Mononuclear cell (primary cell): ENCODE results near the gene KNG1. TPM values are rescaled to one million over a fixed set of nuclear protein-coding genes. Genes with fewer than 3 reads are reported as not detected.

Experiments used
- H3K27me3 ChIP-seq: 2 replicates; pipeline ENCODE4 v1.6.0; 2011; ENCODE audit warnings: low read length, control low read depth; ENCODE audit not compliant: insufficient read depth
- H3K4me1 ChIP-seq: 2 replicates; pipeline ENCODE4 v1.5.1; 2011; ENCODE audit warnings: mild to moderate bottlenecking, low read length, control low read depth; ENCODE audit not compliant: insufficient read depth
- H3K4me3 ChIP-seq: 2 replicates; pipeline ENCODE4 v1.5.1; 2011; ENCODE audit warnings: mild to moderate bottlenecking, low read length, moderate library complexity
- H3K9me3 ChIP-seq: 2 replicates; pipeline ENCODE4 v1.5.1; 2011; ENCODE audit warnings: low read depth, mild to moderate bottlenecking, control low read depth, low read length
- total RNA-seq: library from RNA; depleted of rRNA; stranded (reverse); fragments of >200 nt; gene quantifications from one replicate; pipeline ENCODE4 v1.2.3, GENCODE V29; 2012

Gene KNG1
- total RNA-seq, 1 donor, result 0.21 TPM

DNA sequence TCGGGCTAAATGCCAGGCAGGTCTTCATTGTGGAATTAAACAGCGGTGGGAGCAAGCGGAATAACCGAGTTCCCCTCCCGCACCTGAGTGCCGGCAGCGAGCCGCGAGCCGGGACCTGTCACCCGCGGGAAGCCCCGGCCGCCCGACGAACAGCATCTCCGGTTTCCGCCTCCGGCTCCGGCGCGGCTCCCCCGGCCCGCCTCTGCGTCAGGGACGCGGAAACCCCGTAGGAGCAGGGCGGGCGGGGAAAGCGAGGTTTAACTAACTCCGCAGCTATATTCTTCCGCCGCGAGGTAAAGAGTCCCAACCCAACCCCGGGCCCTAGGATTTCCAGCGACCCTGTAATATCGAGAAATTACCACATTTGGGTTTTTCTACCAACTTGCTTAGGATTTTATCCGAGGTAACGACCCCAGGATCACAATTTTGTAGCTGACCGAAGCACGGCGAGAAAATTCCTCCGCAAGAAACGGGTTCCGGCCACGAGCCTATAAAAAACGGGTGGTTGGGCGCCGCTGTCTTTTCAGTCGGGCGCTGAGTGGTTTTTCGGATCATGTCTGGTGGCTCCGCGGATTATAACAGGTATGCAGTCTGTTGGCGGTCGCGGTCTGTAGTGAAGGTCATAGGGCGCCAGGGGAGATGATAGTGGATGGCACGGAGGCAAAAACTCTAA lies 66.0 kb downstream of the KNG1 start, which contains the start of gene EIF4A2:
EIF4A2 (plus strand) TSS at position 520 of the 673 bp plus-strand sequence; CDS start at position 554, 34 bp downstream.
- Histone ChIP-seq H3K4me1 (peaks cover 35% of the 10 kb centered on the region), H3K9me3 (no peaks in the 10 kb centered on the region), H3K27me3 (no peaks in the 10 kb centered on the region), H3K4me3 (peak within 1 kb of the TSS; percentile 100)

DNA sequence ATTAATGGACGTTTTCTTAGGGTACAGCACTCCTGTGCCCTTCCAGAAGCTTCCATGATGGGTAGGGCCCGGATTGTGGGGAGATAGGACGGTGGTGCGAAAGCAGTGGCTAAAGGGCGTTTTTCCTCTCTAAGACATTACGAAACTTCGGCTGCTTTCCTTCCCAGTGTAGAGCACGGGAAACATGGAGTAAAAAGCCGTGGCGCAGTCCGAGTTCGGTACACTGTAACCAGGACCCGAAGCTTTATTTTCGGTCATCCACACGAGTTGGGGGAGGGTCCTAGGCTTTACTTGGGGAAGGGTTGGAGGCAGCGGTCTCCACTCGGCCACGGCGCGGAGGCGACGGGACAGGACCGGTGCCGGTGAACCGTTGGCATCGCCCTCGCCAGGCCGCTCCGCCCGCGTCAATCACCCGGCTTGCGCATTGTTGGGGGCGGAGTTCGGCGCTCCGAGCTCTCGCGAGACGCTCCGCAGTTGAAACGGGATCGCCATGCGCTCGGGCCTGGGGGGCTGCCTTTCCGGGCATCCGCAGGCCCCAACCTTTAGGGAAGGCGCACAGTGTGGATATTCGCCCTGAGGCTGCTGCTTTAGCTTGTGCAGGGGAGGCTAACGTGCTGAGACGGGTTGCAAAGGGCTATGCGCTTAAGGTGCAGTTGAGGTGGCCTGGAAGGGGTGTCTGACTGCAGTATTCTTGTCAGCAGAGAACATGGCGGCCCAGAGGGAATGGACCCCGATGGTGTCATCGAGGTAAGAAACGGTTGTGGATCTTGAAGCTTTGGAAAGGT lies 66.8 kb downstream of the KNG1 start:
- no peaks in the 10 kb centered on the region for H3K9me3 ChIP-seq
- H3K27me3 ChIP-seq, result no peaks in the 10 kb centered on the region
- H3K4me3 ChIP-seq, result peak overlapping the region; percentile 100
- peaks cover 35% of the 10 kb centered on the region for H3K4me1 ChIP-seq

- Histone ChIP-seq H3K4me1 (peaks cover 35% of the 10 kb centered on the region), H3K4me3 (peak overlapping the region; percentile 100), H3K9me3 (no peaks in the 10 kb centered on the region), H3K27me3 (no peaks in the 10 kb centered on the region)
These were observed 67.8 kb downstream of the KNG1 start for GRCh38 chr3:186784820-186785494.

- H3K4me3 ChIP-seq, result peak overlapping the region; percentile 100
- H3K4me1 ChIP-seq, result peaks cover 35% of the 10 kb centered on the region
- H3K27me3 ChIP-seq, result no peaks in the 10 kb centered on the region
- no peaks in the 10 kb centered on the region for H3K9me3 ChIP-seq
These were observed 68.4 kb downstream of the KNG1 start for GRCh38 chr3:186785495-186786018.

- Histone ChIP-seq H3K4me1 (peaks cover 35% of the 10 kb centered on the region), H3K27me3 (no peaks in the 10 kb centered on the region), H3K9me3 (no peaks in the 10 kb centered on the region), H3K4me3 (no peak overlapping the region)
These were observed 69.8 kb downstream of the KNG1 start for GRCh38 chr3:186786922-186787321.

DNA sequence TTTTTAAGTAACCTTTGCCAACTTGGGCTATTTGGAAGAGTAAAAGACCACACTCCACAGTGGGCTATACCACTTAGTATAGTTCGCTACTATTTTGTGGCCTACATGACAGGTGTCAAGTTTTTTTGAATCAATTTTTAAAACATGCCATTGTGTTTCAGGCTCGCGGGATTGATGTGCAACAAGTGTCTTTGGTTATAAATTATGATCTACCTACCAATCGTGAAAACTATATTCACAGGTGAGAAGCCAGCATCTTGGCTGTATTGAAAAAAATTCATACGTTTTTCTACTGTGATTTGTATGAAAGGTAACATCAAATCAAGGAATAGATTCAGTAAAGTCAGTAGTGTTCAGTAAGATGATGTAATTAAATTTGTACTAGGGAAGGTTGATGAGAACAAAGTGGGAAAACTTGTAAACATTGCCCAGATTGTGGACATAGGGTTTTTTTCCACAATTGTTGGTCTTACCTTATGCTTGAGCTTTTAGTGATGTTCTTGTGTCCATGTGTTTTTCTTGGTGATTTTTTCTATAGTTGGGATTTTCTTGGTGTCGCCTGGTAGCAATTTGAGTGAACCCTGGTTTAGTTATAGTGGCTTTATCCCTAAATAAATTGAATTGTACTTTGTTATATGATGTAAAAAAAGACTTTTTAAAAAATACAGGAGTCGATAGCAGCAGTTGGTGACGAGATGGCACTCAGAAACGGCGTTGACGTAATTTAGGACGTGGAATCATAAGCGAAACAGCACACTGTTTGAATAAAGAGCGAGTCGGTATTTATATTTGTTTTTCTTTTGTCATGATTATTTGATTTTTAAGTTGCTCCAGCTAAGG lies 70.7 kb downstream of the KNG1 start:
- Histone ChIP-seq H3K4me3 (no peak overlapping the region), H3K4me1 (peaks cover 35% of the 10 kb centered on the region)

GRCh38 chr3:186788482-186789370 lies 71.6 kb downstream of the KNG1 start:
- no peak overlapping the region for H3K4me3 ChIP-seq

More for the DNA sequence above, 70.7 kb downstream of the KNG1 start:
- Histone ChIP-seq H3K27me3 (no peaks in the 10 kb centered on the region), H3K9me3 (no peaks in the 10 kb centered on the region)

GRCh38 chr3:186789554-186790260 lies 72.5 kb downstream of the KNG1 start:
- no peaks in the 10 kb centered on the region for H3K9me3 ChIP-seq
- no peaks in the 10 kb centered on the region for H3K27me3 ChIP-seq
- H3K4me1 ChIP-seq, result peaks cover 29% of the 10 kb centered on the region
- H3K4me3 ChIP-seq, result no peak overlapping the region

More at GRCh38 chr3:186788482-186789370, 71.6 kb downstream of the KNG1 start:
- no peaks in the 10 kb centered on the region for H3K9me3 ChIP-seq
- H3K4me1 ChIP-seq, result peaks cover 35% of the 10 kb centered on the region
- H3K27me3 ChIP-seq, result no peaks in the 10 kb centered on the region

GRCh38 chr3:186790261-186790981 lies 73.3 kb downstream of the KNG1 start:
- no peaks in the 10 kb centered on the region for H3K9me3 ChIP-seq
- H3K4me3 ChIP-seq, result no peak overlapping the region
- peaks cover 22% of the 10 kb centered on the region for H3K4me1 ChIP-seq
- no peaks in the 10 kb centered on the region for H3K27me3 ChIP-seq

Other genes with a start within 250 kb of the KNG1 start
- 0.21 TPM for gene CRYGS, start 173.0 kb upstream of the KNG1 start, total RNA-seq
- gene TBCCD1, start 150.0 kb upstream of the KNG1 start, total RNA-seq, result 8.4 TPM
- 44.3 TPM for gene DNAJB11, start 146.6 kb upstream of the KNG1 start, total RNA-seq
- not detected for gene AHSG, start 104.3 kb upstream of the KNG1 start, total RNA-seq
- gene FETUB, start 77.0 kb upstream of the KNG1 start, total RNA-seq, result not detected
- not detected for gene HRG, start 51.3 kb upstream of the KNG1 start, total RNA-seq
- 1,243 TPM for gene EIF4A2, start 66.2 kb downstream of the KNG1 start, total RNA-seq
- 9.3 TPM for gene RFC4, start 89.1 kb downstream of the KNG1 start, total RNA-seq
- gene ADIPOQ, start 125.4 kb downstream of the KNG1 start, total RNA-seq, result under 0.01 TPM
- 38.8 TPM for gene ST6GAL1, start 213.2 kb downstream of the KNG1 start, total RNA-seq